DMS53 treated with DMSO at 0.1 percent for 48 hours (cell line): ENCODE data around the gene NTN3.
"Not testable (repeated sequence)": the region's sequence is repeated elsewhere in the genome, so short reads cannot be mapped to it uniquely, and the experiment has no call there.

ENCODE experiments used
- DNase-seq: peaks from one replicate; lab custom pipeline; 2025; ENCODE audit not compliant: unreplicated experiment; lab: John Stamatoyannopoulos, UW

The NTN3 gene

GRCh38 chr16:2471016-2471652, at the start of gene NTN3:
Gene NTN3 (plus strand): TSS chr16:2471297. CDS start chr16:2471702, 405 bp downstream.
- DNase-seq: no peak

DNA sequence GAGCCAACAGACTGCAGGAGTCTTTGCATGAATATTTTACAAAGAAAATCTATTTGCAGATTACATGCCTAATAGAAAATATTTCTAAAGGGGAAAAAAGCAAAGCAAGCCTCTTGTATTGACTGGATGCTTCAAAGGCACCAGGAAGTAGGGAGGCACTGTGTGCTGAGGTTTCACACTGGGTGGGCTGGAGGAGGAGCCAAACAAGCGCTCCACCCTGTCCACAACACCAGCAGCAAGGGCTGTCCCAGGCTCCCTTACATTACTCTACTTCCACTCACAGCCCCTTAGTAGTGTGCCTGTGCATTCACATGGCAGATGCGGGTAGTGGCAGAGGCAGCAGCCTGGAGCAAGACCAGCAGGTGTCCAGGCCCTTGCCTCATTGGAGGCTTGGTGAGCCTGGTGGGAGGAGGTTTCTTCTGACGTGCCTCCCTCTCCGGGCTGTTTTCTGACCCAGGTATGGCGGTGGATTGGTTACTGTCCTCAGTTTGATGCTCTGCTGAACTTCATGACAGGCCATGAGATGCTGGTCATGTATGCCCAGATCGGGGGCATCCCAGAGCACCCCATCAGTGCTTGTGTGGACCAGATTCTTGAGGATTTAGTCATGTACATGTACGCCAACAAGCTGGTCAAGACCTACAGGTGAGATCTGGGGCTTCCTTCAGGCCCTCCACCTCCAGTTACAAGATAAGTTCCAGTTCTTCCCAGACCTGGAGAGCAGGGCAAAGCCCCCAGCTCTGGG, 48.8 kb upstream of the NTN3 start:
- DNase-seq: no peak

DNA sequence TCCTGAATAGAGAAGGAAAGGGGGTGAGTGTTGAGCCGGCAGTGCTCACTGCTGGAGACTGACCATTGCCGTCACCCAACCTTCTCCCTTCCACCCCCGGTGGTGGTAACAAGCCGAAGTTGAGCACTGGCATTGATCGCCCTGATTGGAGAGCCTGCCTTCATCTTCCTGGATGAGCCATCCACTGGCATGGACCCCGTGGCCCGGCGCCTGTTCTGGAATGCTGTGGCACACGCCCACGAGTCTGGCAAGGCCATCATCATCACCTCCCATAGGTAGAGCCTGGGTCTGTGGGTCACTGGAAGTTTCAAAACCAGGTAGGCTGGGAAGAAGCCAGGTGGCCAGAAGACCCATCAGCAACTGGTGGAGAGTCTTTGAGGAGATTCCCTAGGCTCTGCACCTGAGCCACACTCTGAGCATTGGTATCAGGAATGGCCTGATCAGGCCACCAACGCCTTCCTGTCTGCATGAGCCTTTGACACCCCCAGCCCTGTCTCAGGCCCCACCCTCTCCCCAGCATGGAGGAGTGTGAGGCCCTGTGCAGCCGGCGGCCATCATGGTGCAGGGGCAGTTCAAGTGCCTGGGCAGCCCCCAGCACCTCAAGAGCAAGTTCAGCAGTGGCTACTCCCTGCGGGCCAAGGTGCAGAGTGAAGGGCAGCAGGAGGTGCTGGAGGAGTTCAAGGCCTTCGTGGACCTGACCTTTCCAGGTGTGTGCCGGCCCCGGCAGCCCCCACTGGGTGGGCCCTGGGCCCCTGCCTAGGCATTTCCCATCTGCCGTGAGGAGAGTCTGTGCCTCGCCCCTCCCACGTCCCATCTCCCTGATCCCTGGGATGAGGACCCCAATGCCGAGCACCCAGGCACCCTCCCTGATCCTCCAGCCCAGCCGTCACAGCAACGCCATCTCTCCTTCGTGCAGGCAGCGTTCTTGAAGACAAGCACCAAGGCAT, 46.8 kb upstream of the NTN3 start:
- no peak for DNase-seq

DNA sequence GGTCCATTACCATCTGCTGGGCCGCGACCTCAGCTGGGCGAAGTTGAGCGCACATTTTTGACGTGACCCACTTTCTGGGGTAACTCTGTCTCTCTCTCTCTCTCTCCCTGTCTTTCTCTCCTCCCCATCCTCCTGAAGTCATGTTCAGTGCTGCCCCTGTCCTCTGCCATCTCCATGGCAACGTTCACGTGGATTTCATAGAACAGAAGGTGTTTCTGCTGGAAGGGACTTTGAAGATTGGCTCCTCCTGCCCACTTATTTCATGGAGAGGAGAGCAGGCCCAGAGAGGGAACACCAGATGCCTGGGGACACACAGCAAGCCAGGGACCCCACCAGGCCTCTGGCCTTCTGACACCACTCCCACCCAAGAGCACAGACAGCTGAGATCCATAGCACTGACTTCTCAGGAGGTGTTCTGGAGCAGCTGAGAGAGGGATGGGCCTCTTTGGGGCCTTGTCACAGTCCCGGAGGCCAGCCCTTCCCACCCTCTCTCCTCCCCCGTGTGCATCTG, 46.0 kb upstream of the NTN3 start:
- DNase-seq: no peak

- no peak for DNase-seq
These were observed 45.2 kb upstream of the NTN3 start for GRCh38 chr16:2425825-2426430.

GRCh38 chr16:2426941-2427361, 44.1 kb upstream of the NTN3 start:
- DNase-seq: no peak

DNA sequence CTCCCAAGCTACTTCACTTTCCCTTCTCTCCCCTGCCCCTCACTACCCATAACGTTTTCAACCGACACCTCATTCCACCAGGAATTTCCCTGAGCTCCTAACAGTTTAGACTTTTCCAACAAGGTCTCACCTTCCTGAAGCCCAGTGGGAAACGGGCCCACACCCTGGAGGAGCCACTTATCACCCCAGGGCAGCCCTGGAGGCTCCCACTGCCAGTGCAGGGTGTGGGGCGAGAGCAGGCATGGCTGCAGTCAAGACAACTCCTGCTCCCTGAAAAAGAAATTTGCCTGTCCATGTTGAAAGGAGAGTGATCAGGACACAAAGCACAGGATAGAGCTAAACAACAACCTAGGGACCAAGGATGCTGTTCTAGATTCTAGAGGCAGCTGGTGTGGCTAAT, 43.6 kb upstream of the NTN3 start:
- DNase-seq: no peak

DNA sequence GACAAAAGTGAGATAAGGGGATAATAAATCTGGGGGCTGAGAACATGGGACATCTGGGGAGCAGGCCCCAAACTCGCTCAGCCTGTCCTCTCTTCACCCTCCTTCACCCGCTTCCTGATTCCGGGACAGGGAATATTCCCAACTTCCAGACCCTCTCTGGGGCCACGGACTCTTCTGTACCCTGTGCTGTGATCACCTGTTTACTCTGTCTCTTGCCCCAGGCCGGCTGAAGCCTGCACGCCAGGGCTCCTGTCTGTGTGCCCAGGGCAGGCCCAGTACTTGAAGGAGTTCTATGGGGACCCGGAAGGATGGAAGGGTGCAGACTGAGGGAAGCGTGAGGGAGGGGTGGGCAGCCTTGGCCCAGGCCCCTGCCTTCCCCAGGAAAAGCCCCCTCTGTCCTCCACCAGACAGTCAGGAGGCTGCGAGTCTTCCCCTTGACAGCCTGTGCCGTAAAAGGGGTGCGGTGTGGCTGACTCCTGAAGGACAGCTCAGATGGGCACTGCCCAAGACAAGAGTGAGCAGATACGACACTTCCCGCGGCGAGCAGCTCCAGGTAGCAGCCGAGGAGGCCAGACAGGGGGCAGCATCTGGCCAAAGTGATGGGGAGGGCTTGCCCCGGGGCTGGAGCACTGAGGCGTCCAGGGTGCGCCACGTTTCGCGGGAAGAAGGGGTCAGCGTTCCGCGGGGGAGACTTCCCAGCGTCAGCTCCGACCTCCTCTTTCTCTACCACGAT, 42.9 kb upstream of the NTN3 start:
- peak; percentile 15 for DNase-seq

DNA sequence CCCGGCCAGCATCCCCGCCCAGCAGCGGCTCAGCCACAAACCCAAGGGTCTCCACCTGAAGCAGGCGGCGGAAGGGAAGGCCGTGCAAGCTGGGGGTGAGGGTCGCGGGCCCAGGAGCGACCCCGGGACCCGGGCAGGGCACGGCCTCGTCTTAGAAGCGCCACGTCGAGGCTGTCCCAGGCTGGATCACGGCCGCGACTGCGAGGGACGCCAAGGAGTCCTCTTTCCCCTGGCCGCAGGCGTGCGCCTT, 42.4 kb upstream of the NTN3 start:
- DNase-seq: no peak

DNA sequence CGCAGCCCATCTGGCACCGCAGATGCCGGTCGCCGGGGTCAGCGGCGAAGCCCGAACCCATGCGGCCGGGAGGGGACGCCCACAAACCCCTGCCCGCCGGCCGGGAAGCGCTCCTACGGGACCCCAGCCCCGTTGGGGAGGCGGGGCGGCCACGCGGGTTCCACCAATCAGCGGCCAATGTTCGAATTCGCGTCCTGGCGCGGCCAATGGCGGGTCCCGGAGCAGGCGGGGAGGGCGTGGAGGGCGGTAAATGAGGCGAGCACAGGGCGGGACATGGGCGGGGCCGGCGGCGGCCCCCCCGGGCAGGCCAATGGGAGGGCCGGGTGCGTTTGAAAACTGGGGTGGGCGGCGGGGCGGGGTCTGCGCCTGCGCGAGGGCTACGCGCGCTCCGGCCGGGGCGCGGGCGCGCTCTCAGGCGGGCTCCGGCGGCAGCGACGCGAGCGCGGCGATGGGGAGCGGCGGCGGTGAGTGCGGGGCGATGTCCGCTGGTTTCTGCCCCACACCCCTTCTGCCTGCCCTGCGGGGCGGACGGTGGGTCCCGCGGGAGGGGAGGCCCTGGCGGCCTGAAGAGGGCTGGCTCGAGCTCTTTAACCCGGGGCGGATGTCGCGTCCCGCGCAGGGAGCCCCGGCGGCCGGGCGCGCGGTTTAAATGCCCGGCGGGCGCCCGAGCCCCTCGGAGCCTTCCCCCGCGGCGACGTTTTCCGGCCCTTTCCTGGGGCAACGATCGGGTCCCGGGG, 41.9 kb upstream of the NTN3 start, which contains the start of gene CCNF:
TSS of gene CCNF (plus strand) at position 414 of the 737 bp plus-strand sequence. CDS start at position 449, 35 bp downstream.
- peak; percentile 60 for DNase-seq

DNA sequence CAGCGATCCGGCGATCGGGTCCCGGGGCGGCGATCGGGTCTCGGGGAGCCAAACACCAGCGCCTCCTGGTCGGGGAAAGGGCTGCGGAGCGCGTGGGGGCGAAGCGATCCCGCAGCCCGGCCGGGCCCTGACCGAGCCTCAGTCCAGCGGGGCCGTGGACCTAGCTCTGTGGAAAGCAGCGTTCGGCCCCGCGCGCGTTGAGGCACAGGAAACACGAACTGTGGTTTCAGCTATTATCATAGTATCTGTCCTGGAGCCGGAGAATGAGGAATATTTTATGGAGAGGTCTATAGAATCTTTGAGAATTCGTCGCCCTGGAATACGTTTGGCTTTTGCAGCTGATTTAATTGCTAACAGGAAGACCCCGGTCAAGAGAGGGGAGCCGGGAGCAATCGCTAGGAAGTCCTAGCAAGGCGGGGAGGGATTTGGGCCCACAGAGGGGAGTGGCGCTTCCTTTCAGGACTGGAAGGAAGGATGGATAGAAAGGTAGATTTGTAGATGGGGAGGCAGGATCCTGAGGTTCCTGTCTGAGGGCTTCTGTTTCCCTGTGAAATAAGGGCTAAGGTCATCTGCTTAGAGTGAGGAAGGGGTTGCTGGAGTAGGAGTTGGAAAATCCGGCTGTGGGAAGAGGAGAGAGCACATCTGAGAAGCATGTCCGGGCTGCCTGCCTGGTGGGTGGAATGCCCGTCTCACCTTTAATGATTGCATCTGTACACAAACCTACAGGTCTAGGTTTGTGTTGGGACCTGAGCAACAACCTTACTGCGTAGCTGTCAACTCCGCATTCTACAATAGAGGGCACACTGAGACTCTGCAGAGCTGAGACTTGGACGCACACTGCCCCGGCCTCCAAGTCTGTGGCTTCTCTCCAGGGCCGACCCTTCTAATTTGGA, 41.1 kb upstream of the NTN3 start:
- DNase-seq: no peak

DNA sequence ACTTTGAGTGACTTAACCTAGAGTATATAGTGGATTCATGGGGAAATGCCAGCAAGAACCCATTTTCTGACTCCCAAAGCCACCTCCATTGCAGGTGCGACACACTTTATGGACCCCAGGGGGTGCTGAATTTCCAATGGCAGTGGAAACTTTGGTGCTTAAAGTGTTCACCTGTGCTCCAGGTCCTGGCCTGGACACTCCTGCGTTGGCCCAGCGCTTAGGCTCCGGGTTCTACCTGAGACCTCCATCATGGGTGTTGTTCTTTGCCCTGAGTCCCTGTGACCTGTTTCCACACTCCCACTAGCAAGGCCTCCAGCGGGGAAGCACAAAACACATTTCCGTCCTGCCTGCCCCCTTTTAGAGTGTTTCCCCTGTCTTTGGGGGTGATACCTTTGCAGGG, 38.8 kb upstream of the NTN3 start:
- DNase-seq: no peak

- no peak for DNase-seq
These were observed 38.1 kb upstream of the NTN3 start for GRCh38 chr16:2432801-2433505.

DNA sequence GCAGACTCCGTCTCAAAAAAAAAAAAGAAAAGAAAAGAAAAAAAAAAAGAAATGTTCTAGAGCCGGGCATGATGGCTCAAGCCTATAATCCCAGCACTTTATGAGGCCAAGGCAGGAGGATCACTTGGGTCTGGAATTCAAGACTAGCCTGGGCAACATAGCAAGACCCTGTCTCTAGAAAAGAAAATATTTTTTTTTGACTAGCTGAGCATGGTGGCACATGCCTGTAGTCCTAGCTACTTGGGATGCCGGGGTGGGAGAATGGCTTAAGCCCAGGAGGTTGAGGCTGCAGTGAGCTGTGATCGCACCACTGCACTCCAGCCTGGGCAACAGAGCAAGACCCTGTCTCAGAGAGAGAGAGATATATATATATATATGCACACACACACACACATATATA, 35.9 kb upstream of the NTN3 start:
- not testable (repeated sequence) for DNase-seq

DNA sequence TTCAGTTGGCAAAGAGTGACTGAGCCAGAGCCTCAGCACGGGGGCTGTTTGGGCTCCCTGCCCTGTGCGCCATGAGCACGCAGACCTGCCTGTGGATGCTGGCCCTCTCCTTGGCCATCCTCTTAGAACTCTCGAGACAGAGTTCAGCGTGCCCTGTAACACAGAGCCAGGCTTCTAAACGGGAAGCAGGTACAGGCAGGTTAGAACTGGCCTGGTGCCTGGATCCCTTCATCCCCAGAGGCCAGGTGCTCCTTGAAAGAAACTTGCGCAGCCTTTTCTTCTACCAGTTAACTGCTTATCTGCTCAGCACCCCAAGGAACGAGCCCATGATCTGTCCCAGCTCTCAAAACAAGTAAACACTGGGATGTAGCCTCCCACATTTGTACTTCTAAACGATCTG, 35.0 kb upstream of the NTN3 start:
- no peak for DNase-seq

DNA sequence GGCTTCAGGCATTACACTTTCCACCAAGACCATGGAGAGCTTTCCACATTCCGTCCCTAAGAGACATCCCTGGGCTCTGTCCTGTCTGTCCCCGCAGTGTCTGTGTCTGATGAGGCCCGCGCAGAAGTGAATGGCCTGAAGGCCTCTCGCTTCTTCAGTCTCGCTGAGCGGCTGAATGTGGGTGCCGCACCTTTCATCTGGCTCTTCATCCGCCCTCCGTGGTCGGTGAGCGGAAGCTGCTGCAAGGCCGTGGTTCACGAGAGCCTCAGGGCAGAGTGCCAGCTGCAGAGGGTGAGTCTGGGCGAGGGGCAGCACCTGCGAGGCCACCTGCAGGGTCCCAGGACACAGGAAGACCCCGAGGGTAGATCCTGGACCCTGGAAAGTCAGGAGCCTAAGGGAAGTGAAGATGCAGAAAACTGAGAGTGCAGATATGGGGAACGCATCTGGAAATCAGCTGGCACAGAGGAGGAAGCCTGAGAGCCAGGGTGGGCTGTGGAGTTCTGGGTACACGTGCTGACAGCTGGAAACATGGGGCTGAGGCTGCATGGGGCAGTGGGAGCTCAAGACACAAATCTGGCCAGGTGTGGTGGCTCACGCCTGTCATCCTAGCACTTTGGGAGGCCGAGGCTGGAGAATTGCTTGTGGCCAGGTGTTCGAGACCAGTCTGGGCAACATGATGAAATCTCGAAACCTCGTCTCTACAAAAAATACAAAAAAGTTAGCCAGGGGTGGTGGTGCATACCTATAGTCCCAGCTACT, 33.9 kb upstream of the NTN3 start:
- DNase-seq: no peak

DNA sequence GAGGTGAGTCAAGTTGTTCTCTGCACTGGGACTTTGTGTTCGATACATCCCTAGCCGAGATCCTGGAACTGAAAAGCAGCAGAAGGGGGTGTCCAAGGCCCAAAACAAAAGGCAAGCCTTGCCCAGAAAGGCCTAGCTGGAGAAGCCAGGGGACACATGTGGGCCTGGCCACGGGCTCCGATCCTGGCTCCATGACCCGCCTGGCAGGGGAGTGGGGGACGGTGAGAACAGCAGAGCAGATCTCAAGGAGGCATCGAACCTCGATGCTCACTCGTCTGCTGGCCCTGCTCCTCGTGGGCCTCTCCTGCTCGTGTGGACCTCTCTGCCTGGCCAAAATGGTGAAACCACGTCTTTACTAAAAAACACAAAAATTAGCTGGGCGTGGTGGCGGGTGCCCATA, 33.0 kb upstream of the NTN3 start:
- no peak for DNase-seq
